NB4 (cell line): Measurements from ENCODE around the gene MAMDC4.
A peak's percentile ranks its signal among the peaks of the same experiment; 100 is the strongest.
"Not testable (repeated sequence)": the region's sequence is repeated elsewhere in the genome, so short reads cannot be mapped to it uniquely, and the experiment has no call there.

Experiments
- DNase-seq: peaks from one replicate; pipeline ENCODE4 v3.0.0; 2010; ENCODE audit warnings: low read depth
- H3K4me3 ChIP-seq: one replicate; pipeline ENCODE4 v1.5.1; 2011; ENCODE audit warnings: mild to moderate bottlenecking, low read depth, low read length, moderate library complexity
- MYC ChIP-seq: IDR thresholded peaks from 2 replicates; pipeline ENCODE4 v1.6.1; 2011; ENCODE audit warnings: low read depth, low read length
- POLR2A ChIP-seq: IDR thresholded peaks from 2 replicates; pipeline ENCODE4 v1.6.1; 2011; ENCODE audit warnings: mild to moderate bottlenecking; ENCODE audit not compliant: insufficient read length; ENCODE audit errors: extremely low read depth
- TF ChIP-seq, protein P1 (sequence below): IDR thresholded peaks from 2 replicates; pipeline ENCODE4 v1.6.1; 2011; ENCODE audit warnings: low read depth, low read length
- TF ChIP-seq, protein P2 (sequence below): IDR thresholded peaks from one replicate; pipeline ENCODE4 v1.5.1; 2012; ENCODE audit warnings: low read depth, low read length

The MAMDC4 gene

DNA sequence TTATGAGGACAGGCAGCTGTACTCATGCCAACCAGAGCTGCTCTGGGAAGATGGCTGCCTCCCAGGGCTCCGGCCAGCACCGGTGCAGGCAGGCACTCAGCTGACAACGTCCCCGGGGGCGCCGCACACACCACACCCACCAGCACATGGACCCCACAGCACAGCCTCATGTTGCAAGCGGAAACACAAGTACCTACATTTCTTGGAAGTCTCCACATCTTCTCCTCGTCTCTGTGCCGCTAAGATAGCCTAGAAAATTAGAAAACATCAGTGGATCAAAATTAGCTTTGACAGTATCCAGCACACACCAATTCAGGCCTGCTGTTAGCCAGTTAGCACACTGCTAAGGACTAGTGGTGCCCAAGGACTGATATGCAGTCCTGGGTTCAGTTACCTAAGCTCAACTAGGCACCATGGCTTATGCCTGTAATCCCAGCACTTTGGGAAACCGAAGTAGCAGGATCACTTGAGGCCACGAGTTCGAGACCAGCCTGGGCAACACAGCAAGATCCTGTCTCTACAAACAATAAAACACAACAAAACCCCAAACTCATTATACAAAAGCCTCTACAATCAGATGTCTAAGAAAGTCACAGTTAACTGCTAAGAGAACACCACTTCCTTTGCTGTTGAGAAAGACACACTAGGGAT, 11.6 kb downstream of the MAMDC4 start:
- H3K4me3 ChIP-seq, result no peak overlapping the region
- DNase-seq, result no peak
- TF ChIP-seq MYC (no peak), POLR2A (no peak)
- TF ChIP-seq, protein P1, sequence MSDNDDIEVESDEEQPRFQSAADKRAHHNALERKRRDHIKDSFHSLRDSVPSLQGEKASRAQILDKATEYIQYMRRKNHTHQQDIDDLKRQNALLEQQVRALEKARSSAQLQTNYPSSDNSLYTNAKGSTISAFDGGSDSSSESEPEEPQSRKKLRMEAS, result no peak
- TF ChIP-seq, protein P2, sequence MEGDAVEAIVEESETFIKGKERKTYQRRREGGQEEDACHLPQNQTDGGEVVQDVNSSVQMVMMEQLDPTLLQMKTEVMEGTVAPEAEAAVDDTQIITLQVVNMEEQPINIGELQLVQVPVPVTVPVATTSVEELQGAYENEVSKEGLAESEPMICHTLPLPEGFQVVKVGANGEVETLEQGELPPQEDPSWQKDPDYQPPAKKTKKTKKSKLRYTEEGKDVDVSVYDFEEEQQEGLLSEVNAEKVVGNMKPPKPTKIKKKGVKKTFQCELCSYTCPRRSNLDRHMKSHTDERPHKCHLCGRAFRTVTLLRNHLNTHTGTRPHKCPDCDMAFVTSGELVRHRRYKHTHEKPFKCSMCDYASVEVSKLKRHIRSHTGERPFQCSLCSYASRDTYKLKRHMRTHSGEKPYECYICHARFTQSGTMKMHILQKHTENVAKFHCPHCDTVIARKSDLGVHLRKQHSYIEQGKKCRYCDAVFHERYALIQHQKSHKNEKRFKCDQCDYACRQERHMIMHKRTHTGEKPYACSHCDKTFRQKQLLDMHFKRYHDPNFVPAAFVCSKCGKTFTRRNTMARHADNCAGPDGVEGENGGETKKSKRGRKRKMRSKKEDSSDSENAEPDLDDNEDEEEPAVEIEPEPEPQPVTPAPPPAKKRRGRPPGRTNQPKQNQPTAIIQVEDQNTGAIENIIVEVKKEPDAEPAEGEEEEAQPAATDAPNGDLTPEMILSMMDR, result no peak

DNA sequence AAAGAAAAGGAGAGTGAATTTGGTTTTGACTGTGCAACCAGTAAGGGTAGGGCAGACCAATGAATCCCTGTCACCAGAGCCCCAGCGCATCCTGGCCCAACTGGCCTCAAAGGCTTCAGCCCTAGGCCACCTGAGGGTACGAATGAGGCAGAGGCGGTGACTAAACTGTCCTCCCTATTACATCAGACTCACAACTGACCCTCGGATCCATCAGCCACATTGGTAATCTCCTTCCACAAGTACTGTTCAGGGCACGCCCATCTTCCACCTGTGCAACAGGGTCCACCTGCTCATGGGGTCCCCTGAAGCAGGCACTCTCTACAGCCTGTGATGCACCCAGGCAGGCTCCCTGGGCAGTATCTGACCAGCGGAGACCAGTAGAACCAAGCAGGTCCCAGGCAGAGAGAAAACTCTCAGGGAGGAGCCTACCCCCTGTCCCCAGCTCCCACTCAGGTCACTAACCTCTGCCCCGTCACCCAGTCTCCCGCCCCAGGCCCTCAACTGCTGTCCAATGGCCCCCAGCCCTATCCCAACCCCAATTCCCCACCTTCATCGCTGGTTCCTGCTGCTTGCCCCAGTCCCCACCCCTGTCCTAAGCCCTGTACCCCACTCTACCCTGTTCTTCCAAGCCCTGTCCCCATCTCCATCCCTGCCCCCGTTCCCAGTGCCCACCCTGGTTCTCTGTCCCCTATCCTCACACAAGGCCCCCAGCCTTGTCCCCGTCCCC, 13.1 kb downstream of the MAMDC4 start:
- TF ChIP-seq, protein P2, result no peak
- TF ChIP-seq MYC (no peak), POLR2A (no peak)
- TF ChIP-seq, protein P1, result no peak
- peak overlapping the region; percentile 69 for H3K4me3 ChIP-seq
- no peak for DNase-seq

DNA sequence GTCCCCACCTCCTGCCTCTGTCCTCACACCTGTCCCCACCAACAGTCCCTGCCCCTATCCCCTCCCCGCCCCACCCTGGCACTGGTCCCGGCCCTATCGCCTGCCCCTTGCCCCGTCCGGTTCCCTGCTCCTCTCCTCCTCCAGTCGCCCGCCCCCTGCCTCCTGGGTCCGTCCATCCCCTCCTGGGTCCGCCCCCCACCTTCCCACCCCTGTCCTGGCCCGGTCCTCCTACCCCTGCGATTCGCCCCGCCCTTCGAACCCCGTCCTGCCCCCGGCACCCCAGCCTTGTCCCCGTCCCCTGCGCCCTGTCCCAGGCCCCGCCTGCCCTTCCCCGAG, 13.6 kb downstream of the MAMDC4 start:
- H3K4me3 ChIP-seq, result peak overlapping the region; percentile 69
- no peak for DNase-seq
- TF ChIP-seq, protein P2, result no peak
- TF ChIP-seq MYC, result no peak
- no peak for TF ChIP-seq POLR2A
- TF ChIP-seq, protein P1, result no peak

DNA sequence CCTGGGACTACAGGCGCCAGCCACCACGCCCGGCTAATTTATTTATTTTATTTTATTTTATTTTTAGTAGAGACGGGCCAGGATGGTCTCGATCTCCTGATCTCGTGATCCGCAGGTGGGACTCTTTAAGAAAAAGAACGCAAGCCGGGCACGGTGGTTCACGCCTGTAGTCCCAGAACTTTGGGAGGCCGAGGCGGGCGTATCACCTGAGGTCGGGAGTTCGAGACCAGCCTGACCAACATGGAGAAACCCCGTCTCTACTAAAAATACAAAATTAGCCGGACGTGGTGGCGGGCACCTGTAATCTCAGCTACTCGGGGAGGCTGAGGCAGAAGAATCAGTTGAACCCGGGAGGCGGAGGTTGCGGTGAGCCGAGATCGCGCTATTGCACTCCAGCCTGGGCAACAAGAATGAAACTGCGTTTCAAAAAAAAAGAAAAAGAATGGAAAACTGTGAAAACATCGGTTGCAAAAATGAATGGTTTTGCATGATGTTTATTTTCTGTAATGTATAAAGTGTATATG, 14.8 kb downstream of the MAMDC4 start:
- not testable (repeated sequence) for DNase-seq
- H3K4me3 ChIP-seq, result peak overlapping the region; percentile 59

DNA sequence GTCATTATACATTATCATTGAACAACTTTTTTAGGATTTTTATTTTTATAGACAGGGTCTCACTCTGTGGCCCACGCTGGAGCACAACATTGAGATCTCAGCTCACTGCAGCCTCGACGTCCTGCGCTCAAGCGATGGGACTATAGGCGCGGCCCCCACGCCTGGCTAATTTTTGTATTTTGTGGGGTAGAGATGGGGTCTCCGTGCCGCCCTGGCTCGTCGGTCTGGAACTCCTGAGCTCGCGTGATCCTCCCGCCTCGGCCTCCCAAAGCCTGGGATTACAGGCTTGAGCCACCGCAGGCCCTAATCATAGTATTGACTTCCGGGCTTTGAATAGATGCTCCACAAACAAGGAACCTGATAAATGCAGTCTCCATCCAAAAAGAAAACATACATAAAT, 15.3 kb downstream of the MAMDC4 start:
- no peak overlapping the region for H3K4me3 ChIP-seq
- no peak for DNase-seq
- TF ChIP-seq, protein P1, result no peak
- TF ChIP-seq, protein P2, result no peak
- TF ChIP-seq POLR2A, result no peak
- TF ChIP-seq MYC, result no peak

DNA sequence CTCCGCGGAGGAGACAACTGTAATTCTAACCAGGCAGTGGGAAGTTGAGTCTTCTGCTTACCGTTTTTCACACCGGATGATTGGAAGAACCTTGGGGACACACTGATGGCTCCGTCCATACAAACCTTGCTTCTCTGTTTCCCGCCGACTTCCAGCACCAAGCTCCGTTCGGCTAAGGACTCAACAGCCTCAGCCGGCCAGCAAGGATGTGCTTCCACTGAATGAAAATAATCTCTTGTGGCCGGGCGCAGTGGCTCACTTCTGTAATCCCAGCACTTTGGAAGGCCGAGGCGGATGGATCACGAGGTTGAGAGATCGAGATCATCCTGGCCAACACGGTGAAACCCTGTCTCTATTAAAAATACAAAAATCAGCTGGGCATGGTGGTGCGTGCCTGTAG, 15.8 kb downstream of the MAMDC4 start:
- DNase-seq, result no peak
- H3K4me3 ChIP-seq, result no peak overlapping the region
- no peak for TF ChIP-seq MYC

DNA sequence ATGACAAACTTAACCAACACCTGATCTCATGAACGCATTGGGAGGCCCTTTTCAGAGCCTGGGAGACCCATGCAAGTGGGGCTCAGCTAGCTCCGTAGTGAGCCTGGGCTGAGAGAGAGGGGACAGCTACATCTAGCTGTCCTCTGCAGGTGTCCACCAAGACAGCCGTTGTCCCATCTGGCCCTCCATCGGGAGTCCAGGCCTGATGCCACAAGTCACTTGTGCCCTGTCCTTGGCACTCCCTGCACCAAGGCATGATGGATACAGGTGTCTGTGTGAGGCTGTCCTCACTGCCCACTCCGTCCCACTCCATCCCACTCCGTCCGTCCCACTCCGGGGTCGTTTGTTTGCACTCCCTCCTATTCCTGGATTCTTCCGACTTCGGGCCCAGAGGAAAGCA, 16.5 kb downstream of the MAMDC4 start:
- TF ChIP-seq, protein P2, result no peak
- TF ChIP-seq, protein P1, result no peak
- no peak for TF ChIP-seq MYC
- no peak for TF ChIP-seq POLR2A
- H3K4me3 ChIP-seq, result no peak overlapping the region
- DNase-seq, result no peak

DNA sequence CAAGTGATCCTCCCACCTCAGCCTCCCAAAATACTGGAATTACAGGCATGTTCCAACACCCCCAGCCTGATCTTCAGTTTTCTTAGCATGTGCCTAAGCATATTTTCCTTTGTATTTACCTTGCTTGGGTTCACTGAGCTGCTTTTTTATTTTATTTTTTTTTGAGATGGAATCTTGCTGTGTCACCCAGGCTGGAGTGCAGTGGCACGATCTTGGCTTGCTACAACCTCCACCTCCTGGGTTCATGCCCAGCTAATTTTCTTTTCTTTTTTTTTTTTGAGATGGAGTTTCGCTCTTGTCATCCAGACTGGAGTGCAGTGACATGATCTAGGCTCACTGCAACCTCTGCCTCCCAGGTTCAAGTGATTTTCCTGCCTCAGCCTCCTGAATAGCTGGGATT, 17.5 kb downstream of the MAMDC4 start:
- not testable (repeated sequence) for DNase-seq, H3K4me3 ChIP-seq
